GM18517 (cell line): Measurements from ENCODE around the gene OSGEP.

Experiments
- ATAC-seq: cut with Tn5 transposase; IDR thresholded peaks from one replicate; pipeline ENCODE4 v1.9.1; 2021; ENCODE audit warnings: mild to moderate bottlenecking, moderate library complexity; ENCODE audit not compliant: unreplicated experiment

OSGEP gene

GRCh38 chr14:20400589-20400964 is 54.0 kb downstream of the OSGEP start:
- ATAC-seq: no peak

- no peak for ATAC-seq
Observed at GRCh38 chr14:20397511-20397910, 57.1 kb downstream of the OSGEP start.
